ENCODE data around the gene RAD52. TPM values are rescaled to one million over a fixed set of nuclear protein-coding genes. Genes with fewer than 3 reads are reported as not detected.

Gene RAD52
- total RNA-seq, 4 donors from 2014 or later, result 26.9 to 61.5 (median 27.9) TPM

GRCh38 chr12:954741-955140 lies 5.2 kb upstream of the RAD52 start:
- Histone ChIP-seq H3K4me1 (peaks cover 0 to 3% (median 0%) of the 10 kb centered on the region in 4 donors), H3K27ac (no peak overlapping the region), H3K27me3 (no peaks in the 10 kb centered on the region), H3K36me3 (no peaks in the 10 kb centered on the region), H3K4me3 (no peak overlapping the region), H3K9me3 (no peaks in the 10 kb centered on the region)
- no peak for TF ChIP-seq POLR2A (IDR thresholded peaks at IDR 0.05)
- no peak for TF ChIP-seq EP300 (IDR thresholded peaks at IDR 0.05)
- TF ChIP-seq, protein P1, sequence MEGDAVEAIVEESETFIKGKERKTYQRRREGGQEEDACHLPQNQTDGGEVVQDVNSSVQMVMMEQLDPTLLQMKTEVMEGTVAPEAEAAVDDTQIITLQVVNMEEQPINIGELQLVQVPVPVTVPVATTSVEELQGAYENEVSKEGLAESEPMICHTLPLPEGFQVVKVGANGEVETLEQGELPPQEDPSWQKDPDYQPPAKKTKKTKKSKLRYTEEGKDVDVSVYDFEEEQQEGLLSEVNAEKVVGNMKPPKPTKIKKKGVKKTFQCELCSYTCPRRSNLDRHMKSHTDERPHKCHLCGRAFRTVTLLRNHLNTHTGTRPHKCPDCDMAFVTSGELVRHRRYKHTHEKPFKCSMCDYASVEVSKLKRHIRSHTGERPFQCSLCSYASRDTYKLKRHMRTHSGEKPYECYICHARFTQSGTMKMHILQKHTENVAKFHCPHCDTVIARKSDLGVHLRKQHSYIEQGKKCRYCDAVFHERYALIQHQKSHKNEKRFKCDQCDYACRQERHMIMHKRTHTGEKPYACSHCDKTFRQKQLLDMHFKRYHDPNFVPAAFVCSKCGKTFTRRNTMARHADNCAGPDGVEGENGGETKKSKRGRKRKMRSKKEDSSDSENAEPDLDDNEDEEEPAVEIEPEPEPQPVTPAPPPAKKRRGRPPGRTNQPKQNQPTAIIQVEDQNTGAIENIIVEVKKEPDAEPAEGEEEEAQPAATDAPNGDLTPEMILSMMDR (IDR thresholded peaks at IDR 0.05), result no peak
- no peak for DNase-seq (ENCODE audit: low spot score in 2 of 2)

- no peak for DNase-seq (ENCODE audit: low spot score in 2 of 2)
- peaks cover 0 to 4% (median 0%) of the 10 kb centered on the region in 4 donors for H3K4me1 ChIP-seq
- H3K36me3 ChIP-seq, result no peaks in the 10 kb centered on the region
- no peaks in the 10 kb centered on the region for H3K9me3 ChIP-seq
- no peaks in the 10 kb centered on the region for H3K27me3 ChIP-seq
- H3K4me3 ChIP-seq, result no peak overlapping the region
- WGBS, 2 donors, result 79% methylated on average over 7 of the region's 7 CpGs
- TF ChIP-seq POLR2A (IDR thresholded peaks at IDR 0.05) (no peak), EP300 (IDR thresholded peaks at IDR 0.05) (no peak)
- TF ChIP-seq, protein P1 (IDR thresholded peaks at IDR 0.05), result no peak
- H3K27ac ChIP-seq, result no peak overlapping the region
Measured at GRCh38 chr12:953776-954175, 4.3 kb upstream of the RAD52 start.

DNA sequence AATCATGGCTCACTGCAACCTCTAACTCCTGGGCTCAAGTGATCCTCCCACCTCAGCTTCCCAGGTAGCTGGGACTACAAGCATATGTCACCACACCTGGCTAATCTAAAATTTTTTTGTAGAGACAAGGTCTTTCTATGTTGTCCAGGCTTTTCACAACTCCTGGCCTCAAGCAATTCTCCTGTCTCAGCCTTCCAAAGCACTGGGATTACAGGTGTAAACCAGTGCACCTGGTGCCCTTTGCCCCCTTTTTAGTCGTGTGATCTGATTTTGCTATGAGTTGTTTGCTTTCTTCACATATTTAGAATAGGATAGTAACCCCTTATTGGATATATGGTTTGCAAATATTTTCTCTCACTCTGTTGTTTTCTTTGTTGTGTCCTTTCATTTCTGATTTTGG lies 1.7 kb upstream of the RAD52 start:
- Histone ChIP-seq H3K9me3 (no peaks in the 10 kb centered on the region), H3K4me3 (no peak overlapping the region), H3K4me1 (peaks cover 0 to 28% (median 7%) of the 10 kb centered on the region in 4 donors), H3K27me3 (no peaks in the 10 kb centered on the region), H3K36me3 (no peaks in the 10 kb centered on the region), H3K27ac (no peak overlapping the region)
- TF ChIP-seq POLR2A (IDR thresholded peaks at IDR 0.05) (no peak), EP300 (IDR thresholded peaks at IDR 0.05) (no peak)
- TF ChIP-seq, protein P1 (IDR thresholded peaks at IDR 0.05), result no peak
- WGBS, 2 donors, result 44 to 45% methylated on average over 1 of the region's 1 CpG
- DNase-seq (ENCODE audit: low spot score in 2 of 2), result no peak

GRCh38 chr12:948238-948637 lies 1.3 kb downstream of the RAD52 start:
- Histone ChIP-seq H3K36me3 (peaks cover 0 to 18% (median 0%) of the 10 kb centered on the region in 3 donors), H3K4me3 (peak overlapping the region in 3 of 4 donors; percentile 71 to 88 (median 83)), H3K27ac (peak overlapping the region in 2 of 4 donors; percentile 91), H3K9me3 (no peaks in the 10 kb centered on the region), H3K4me1 (peaks cover 0 to 32% (median 7%) of the 10 kb centered on the region in 4 donors), H3K27me3 (no peaks in the 10 kb centered on the region)
- TF ChIP-seq, protein P1 (IDR thresholded peaks at IDR 0.05), result no peak
- no peak for TF ChIP-seq EP300 (IDR thresholded peaks at IDR 0.05)
- no peak for TF ChIP-seq POLR2A (IDR thresholded peaks at IDR 0.05)
- WGBS, 2 donors, result 91 to 93% methylated on average over 9 of the region's 9 CpGs
- no peak for DNase-seq (ENCODE audit: low spot score in 2 of 2)

DNA sequence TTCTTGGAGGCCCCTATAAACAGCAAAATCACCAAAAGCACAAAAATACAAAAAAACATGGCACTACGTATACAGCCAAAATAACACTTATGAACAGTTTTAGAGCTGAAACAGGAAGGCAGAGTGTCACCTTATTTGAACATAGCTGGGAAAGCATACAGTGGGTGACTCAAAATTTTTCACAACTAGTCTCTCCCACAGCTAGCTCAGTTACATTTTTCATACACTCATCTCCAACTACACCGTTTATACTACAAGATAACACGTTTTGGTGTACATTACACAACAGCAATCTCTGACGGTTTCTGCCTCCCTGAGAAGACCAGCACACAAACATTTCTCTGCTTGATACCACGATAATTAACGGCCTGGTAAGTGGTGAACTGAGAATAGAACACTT lies 2.9 kb downstream of the RAD52 start:
- Histone ChIP-seq H3K4me3 (no peak overlapping the region), H3K36me3 (peaks cover 0 to 31% (median 0%) of the 10 kb centered on the region in 3 donors), H3K27ac (no peak overlapping the region), H3K9me3 (no peaks in the 10 kb centered on the region), H3K27me3 (no peaks in the 10 kb centered on the region), H3K4me1 (peaks cover 0 to 32% (median 7%) of the 10 kb centered on the region in 4 donors)
- 80 to 86% methylated on average over 6 of the region's 6 CpGs for WGBS, 2 donors
- no peak for TF ChIP-seq EP300 (IDR thresholded peaks at IDR 0.05)
- TF ChIP-seq, protein P1 (IDR thresholded peaks at IDR 0.05), result no peak
- no peak for TF ChIP-seq POLR2A (IDR thresholded peaks at IDR 0.05)
- no peak for DNase-seq (ENCODE audit: low spot score in 2 of 2)
